ENCODE results near the gene RORB.
"Not testable (repeated sequence)": the region's sequence is repeated elsewhere in the genome, so short reads cannot be mapped to it uniquely, and the experiment has no call there.

RORB gene

DNA sequence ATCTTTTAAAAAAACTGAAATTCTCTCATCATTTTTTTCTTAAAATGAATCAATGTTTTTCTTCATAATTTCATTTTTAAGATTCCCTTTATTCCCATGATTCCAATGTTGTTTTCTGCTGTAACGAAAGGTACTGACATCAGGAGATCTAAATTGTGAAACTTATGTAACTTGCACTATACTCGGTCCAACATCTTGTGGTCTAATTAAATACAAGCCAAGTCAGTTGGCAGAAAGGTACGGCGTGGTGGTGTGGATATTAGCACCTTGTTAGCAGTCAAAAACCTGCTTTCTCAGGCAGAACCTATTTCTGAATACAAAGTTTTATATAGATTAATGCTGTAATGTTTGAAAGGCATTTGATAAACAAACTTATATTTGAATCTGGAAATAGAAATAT, 20.1 kb downstream of the RORB start:
- DNase-seq: no peak

DNA sequence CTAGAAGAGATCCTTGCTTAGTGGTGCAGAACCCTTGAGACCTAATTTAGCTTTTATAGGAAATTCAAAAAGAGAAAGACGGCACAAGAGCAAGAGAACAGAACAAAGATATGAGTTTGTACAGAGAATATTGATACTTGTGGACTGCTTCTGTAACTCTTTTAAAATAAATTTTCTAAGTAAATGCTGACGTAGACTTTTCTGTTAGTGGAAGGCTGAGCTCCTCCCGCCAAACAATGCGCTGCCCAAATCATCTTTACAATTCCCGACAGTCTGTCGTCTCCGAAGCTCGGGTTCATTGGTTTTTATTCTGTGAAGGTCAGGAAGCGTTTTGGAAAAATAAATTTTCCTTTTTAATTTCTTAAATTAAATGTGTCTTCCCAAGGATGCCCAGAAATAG, 22.3 kb downstream of the RORB start:
- no peak for DNase-seq

- DNase-seq: no peak
Measured at GRCh38 chr9:74521009-74521408, 23.9 kb downstream of the RORB start.

DNA sequence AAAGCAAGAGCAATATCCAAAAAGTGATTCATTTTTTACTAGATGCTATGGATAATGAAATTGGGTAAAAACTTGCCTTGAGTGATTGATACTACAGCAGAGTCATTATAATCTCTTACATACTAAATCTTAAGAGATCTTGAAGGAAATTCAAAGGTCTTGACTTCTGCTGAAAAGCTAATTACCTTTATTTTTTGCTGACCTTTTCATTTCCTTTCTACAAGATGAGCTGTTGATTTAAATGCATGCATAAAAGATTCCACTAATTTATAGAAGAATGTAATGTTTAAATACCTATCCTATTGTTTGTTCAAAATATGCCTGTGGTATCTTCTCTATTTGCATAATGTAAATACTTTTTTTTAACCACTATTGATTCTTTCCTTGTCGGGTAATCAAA, 27.2 kb downstream of the RORB start:
- no peak for DNase-seq

DNA sequence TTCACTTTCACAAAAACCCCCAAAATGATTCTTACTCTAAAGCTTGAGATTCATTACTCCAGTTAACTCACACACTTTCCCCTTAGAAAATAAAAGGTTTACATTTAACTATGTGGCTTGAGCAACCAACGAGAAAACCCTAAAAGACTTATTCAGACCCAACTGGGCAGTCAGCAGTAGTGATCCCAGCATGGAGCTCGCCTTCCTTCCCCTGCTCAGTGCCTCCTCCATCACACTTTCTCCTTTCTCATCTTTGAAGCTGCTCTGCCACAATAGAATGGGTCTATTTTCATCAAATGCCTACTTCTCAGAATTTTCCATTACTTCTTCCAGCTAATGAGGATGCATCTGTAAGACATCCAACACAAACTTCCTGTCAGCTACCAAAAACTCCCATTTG, 29.1 kb downstream of the RORB start:
- DNase-seq: no peak

GRCh38 chr9:74527718-74528117, 30.6 kb downstream of the RORB start:
- DNase-seq: no peak

GRCh38 chr9:74528207-74528606, 31.1 kb downstream of the RORB start:
- no peak for DNase-seq

- not testable (repeated sequence) for DNase-seq
Measured at GRCh38 chr9:74530458-74530857, 33.3 kb downstream of the RORB start.

DNA sequence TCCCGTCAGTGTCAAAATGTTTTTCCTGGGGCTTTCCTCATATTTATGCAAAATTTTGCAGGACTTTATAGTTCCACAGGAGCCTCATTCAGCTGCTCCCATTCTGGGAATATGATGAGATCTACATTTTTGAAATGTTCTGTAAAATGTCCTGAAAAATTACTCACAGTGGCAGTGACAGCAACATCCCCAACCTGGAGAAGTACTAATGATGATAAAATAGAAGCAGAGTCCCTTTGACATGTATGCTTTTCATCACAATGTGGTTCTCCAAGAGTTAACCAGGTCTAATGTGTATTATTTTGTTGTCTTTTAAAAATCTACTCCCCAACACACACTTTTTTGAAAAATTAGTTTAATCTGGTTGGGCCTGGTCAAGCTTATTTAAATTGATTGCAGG, 36.1 kb downstream of the RORB start:
- no peak for DNase-seq

DNA sequence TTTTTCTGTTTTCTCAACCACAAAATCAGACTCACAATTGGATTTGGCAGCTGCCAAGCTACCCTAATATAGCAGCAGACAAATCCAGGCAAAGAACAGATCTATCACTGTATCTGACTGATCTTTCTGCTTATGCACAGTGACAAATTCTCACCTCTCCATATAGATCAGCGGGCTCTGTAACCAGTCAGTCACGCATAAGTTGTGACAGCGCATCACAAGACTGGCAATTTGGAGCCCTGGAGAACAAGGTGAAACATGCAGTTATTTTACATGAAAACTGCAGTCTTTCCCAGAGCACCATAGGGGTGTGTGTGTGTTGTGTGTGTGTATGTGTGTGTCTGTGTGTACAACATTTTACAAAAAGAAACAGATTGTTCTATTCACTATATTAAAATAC, 37.7 kb downstream of the RORB start:
- DNase-seq: no peak

- no peak for DNase-seq
Measured at GRCh38 chr9:74543145-74543544, 46.0 kb downstream of the RORB start.

DNA sequence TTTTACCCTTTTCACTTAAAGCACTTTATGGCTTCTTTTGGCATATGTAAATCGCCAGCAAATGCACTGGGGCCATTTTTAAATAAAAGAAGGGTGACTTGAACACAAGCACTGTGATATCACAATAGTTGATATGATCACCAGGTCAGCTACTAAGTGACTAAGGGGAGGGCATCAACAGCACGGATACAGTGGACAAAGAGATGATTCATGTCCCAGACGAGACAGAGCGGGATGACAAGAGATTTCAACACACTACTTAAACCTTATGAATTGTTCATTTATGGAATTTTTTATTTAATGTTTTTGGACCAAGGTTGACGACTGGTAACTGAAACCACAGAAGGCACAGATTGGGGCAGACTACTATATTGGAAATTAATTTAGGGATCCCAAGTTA, 54.1 kb downstream of the RORB start:
- no peak for DNase-seq

GRCh38 chr9:74554751-74555419, 57.8 kb downstream of the RORB start:
- DNase-seq: no peak

DNA sequence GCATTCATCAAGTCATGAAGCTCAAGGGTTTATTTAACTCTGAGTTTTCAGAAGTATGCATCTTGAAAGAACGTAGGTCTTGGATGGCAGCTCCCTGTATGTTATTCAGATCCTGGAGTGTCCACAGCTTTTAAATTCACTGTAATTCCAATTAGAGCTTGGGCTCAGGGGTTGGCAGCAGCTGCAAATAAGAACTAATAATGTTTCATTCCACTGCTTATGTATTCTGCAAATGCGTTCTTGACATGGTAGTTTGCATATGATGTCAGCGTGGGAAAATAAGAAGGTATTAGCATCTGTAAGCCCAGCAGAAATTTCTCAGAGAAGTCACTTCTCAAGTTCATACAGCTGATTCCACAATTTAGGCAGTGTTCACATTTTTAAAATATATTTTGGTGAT, 58.4 kb downstream of the RORB start:
- DNase-seq: no peak

DNA sequence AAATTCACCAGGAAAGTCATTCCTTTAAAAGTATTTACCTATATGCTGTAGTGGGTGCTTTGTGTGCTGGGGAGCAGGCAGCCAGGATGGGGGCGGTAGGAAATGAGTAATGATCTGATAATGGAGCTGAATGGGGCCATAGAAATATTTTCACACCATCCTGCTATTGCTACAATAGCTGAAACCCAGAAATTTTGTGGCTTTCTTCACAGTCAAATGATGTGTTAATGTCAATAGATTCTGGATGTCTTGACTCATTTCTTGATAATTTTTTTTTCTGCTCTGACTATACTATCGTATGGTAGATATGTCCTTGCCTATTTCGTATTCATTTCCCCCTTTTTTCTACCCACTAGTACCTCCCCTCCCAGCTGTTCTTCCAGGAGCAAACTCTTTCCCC, 59.5 kb downstream of the RORB start:
- DNase-seq: peak in 1 of 2 experiments; percentile 19

GRCh38 chr9:74557571-74557970, 60.4 kb downstream of the RORB start:
- no peak for DNase-seq

- no peak for DNase-seq
Measured at GRCh38 chr9:74562611-74563010, 65.5 kb downstream of the RORB start.

GRCh38 chr9:74570879-74571512, 73.9 kb downstream of the RORB start:
- DNase-seq: peak; percentile 22 to 30

DNA sequence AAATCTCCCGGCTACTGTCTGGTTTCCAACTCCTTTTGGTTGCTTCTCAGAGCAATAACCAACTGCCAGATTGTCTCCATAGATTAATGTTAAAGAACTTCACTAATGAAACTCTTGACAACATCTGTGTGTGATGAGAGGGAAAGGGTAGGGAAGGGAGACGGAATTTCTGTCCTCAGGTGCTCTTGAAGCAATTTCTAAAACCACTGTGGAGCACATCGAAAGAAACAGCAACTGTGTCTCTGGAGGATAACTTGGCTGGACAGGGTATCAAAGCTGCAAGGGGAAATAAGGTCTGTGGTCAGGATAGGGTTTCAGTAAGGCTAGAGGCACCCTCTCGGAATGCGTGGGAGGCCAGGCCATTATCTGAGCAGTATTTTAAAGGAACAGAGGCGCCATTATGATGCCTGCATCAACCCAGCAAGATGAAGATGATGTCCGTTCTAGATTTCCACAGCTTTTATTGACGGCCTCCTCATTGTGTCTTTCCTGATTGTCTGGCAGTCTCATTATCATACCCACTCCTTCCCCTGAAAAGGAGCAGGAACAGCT, 76.6 kb downstream of the RORB start:
- no peak for DNase-seq

DNA sequence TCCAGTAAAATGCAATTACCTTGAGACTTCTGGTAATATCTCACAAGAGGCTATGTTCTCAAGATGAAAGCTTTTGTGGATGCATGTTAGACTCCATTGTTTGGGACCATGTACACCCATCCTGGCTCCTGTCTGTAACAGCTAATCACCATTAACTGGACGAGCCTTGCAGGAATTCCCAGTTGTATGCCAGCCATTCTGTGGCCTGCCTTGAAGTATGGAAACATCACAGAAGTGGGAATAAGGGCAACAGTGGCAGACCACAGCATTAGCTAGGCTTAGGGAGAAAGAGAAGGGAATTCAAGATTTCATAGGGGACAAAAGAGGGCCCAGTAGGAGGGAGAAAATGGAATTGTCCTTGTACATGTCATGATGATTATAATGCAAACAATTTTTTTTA, 79.0 kb downstream of the RORB start:
- DNase-seq: no peak

GRCh38 chr9:74577956-74578355, 80.8 kb downstream of the RORB start:
- DNase-seq: no peak

- no peak for DNase-seq
Measured at GRCh38 chr9:74589576-74589975, 92.4 kb downstream of the RORB start.

DNA sequence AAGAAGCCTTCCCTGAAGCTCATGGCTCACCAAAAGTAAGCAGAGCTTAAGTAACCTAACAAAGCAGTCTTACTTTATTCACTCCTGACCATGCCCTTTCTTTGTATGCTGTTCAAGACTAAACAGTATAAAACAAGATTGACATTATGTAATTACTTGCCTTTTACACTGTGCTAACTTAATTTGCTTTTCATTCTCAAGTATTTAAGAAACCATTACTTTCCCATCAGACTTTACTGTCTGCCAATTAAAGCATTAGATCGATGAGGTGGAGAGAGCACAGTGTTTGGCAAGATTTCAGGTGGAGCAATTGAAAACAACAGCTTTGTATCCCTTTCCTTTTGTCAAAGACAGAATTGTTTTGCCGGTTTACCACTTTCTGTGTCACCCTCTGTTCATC, 98.2 kb downstream of the RORB start:
- DNase-seq: no peak

- DNase-seq: no peak
Measured at GRCh38 chr9:74598874-74599273, 101.7 kb downstream of the RORB start.

All from activated T-cell treated with anti-CD3 and anti-CD28 coated beads, Interleukin-2, amount 50 U/mL, for 48 hours (primary cell).